SK-N-SH treated with all-trans-retinoic acid at 6 μM for 48 hours (cell line): ENCODE measurements around the gene SHANK3.

Experiments used
- ATAC-seq: fragments of 200-7000 bp; cut with Tn5 transposase; 3 replicates; pipeline ENCODE4 v1.9.1; 2020; ENCODE audit warnings: mild to moderate bottlenecking, moderate library complexity
- ARNTL ChIP-seq: fragments of 450-650 bp; formaldehyde crosslinking; IDR thresholded peaks from 2 replicates; pipeline ENCODE4 v1.5.0; 2020; ENCODE audit warnings: low read depth, mild to moderate bottlenecking, moderate library complexity, borderline replicate concordance
- BACH2 ChIP-seq: fragments of 250-450 bp; sonication (Bioruptor Pico); IDR thresholded peaks from 2 replicates; pipeline ENCODE4 v1.9.0; 2021; ENCODE audit warnings: mild to moderate bottlenecking, borderline replicate concordance
- RARB ChIP-seq: fragments of 250-450 bp; sonication (Bioruptor Pico); IDR thresholded peaks from 2 replicates; pipeline ENCODE4 v1.8.0; 2021; ENCODE audit warnings: mild to moderate bottlenecking, moderate library complexity
- SNAI2 ChIP-seq: fragments of 250-450 bp; sonication (Bioruptor Pico); IDR thresholded peaks from 2 replicates; pipeline ENCODE4 v1.5.0; 2020; ENCODE audit warnings: mild to moderate bottlenecking, moderate library complexity
- TCF4 ChIP-seq: fragments of 250-450 bp; sonication (Bioruptor Pico); IDR thresholded peaks from 2 replicates; pipeline ENCODE4 v1.8.0; 2021; ENCODE audit warnings: mild to moderate bottlenecking, moderate library complexity, borderline replicate concordance
- ZC3H10 ChIP-seq: fragments of 250-450 bp; sonication (Bioruptor Pico); IDR thresholded peaks from 2 replicates; pipeline ENCODE4 v1.5.1; 2021; ENCODE audit warnings: mild to moderate bottlenecking, moderate library complexity
- ZFP30 ChIP-seq: fragments of 450-650 bp; formaldehyde crosslinking; IDR thresholded peaks from 2 replicates; pipeline ENCODE4 v1.5.0; 2022; ENCODE audit warnings: mild to moderate bottlenecking, moderate library complexity
- ZNF70 ChIP-seq: fragments of 450-650 bp; formaldehyde crosslinking; IDR thresholded peaks from 2 replicates; pipeline ENCODE4 v1.5.0; 2020; ENCODE audit warnings: mild to moderate bottlenecking, moderate library complexity
- ZNF8 ChIP-seq: fragments of 450-650 bp; formaldehyde crosslinking; IDR thresholded peaks from 2 replicates; pipeline ENCODE4 v1.5.0; 2020; ENCODE audit warnings: mild to moderate bottlenecking, moderate library complexity
- TF ChIP-seq, protein P1 (sequence below): fragments of 250-450 bp; sonication (Bioruptor Pico); IDR thresholded peaks from 2 replicates; pipeline ENCODE4 v1.8.0; 2021; ENCODE audit warnings: low read depth, mild to moderate bottlenecking, moderate library complexity, borderline replicate concordance
- TF ChIP-seq, protein P2 (sequence below): fragments of 250-450 bp; sonication (Bioruptor Pico); IDR thresholded peaks from 2 replicates; pipeline ENCODE4 v1.5.0; 2020; ENCODE audit warnings: mild to moderate bottlenecking, moderate library complexity
- TF ChIP-seq, protein P3 (sequence below): fragments of 250-450 bp; sonication (Bioruptor Pico); IDR thresholded peaks from 2 replicates; pipeline ENCODE4 v1.5.1; 2020; ENCODE audit warnings: low read depth, mild to moderate bottlenecking, moderate library complexity
- TF ChIP-seq, protein P4 (sequence below): fragments of 250-450 bp; sonication (Bioruptor Pico); IDR thresholded peaks from 2 replicates; pipeline ENCODE4 v1.5.1; 2021; ENCODE audit warnings: mild to moderate bottlenecking, moderate library complexity
- TF ChIP-seq, protein P5 (sequence below): fragments of 250-450 bp; sonication (Bioruptor Pico); IDR thresholded peaks from 2 replicates; pipeline ENCODE4 v1.8.0; 2020; ENCODE audit warnings: mild to moderate bottlenecking, moderate library complexity, borderline replicate concordance

The SHANK3 gene

DNA sequence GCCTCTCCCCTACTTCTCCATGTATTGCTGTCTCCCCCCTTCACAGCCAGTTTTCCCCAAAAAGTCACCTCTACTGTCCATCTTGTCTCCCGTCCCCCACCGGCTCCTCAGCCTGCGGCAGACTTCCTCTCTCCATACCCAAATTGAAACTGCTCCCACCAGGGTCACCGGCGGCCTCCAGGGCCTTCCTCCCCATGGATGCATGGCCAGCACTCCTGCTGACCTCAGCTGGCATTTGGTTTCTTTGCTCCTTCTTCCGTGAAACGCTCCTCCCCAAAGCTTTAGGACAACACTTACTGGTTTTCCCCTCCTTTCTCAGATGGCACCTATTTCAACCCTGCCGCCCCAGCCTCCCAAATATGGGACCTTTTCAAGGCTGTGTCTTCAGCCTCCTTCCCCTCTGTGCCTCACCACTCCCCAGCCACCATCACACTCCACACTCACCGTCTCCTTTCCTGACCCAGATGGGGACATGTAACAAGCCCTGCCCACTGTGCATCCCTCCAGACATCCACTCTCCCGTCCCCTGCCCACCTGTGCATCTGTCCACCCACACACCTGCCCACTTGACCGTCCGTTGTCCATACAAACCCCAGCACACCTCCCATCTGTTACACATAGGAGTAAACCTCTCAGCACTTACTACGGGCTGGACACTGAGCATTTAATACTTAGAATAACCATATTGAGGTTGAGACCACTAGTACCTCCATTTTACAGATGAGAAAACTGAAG is 43.8 kb downstream of the SHANK3 start:
- no peak for ATAC-seq
- TF ChIP-seq ZFP30 (CRISPR knock-in tag) = no peak
- TF ChIP-seq ZNF8 = no peak
- no peak for TF ChIP-seq RARB (CRISPR knock-in tag)
- TF ChIP-seq, protein P1, sequence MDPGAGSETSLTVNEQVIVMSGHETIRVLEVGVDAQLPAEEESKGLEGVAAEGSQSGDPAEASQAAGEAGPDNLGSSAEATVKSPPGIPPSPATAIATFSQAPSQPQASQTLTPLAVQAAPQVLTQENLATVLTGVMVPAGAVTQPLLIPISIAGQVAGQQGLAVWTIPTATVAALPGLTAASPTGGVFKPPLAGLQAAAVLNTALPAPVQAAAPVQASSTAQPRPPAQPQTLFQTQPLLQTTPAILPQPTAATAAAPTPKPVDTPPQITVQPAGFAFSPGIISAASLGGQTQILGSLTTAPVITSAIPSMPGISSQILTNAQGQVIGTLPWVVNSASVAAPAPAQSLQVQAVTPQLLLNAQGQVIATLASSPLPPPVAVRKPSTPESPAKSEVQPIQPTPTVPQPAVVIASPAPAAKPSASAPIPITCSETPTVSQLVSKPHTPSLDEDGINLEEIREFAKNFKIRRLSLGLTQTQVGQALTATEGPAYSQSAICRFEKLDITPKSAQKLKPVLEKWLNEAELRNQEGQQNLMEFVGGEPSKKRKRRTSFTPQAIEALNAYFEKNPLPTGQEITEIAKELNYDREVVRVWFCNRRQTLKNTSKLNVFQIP (CRISPR knock-in tag) = no peak
- TF ChIP-seq, protein P2, sequence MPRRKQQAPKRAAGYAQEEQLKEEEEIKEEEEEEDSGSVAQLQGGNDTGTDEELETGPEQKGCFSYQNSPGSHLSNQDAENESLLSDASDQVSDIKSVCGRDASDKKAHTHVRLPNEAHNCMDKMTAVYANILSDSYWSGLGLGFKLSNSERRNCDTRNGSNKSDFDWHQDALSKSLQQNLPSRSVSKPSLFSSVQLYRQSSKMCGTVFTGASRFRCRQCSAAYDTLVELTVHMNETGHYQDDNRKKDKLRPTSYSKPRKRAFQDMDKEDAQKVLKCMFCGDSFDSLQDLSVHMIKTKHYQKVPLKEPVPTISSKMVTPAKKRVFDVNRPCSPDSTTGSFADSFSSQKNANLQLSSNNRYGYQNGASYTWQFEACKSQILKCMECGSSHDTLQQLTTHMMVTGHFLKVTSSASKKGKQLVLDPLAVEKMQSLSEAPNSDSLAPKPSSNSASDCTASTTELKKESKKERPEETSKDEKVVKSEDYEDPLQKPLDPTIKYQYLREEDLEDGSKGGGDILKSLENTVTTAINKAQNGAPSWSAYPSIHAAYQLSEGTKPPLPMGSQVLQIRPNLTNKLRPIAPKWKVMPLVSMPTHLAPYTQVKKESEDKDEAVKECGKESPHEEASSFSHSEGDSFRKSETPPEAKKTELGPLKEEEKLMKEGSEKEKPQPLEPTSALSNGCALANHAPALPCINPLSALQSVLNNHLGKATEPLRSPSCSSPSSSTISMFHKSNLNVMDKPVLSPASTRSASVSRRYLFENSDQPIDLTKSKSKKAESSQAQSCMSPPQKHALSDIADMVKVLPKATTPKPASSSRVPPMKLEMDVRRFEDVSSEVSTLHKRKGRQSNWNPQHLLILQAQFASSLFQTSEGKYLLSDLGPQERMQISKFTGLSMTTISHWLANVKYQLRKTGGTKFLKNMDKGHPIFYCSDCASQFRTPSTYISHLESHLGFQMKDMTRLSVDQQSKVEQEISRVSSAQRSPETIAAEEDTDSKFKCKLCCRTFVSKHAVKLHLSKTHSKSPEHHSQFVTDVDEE (CRISPR knock-in tag) = no peak
- no peak for TF ChIP-seq SNAI2 (CRISPR knock-in tag)
- TF ChIP-seq, protein P3, sequence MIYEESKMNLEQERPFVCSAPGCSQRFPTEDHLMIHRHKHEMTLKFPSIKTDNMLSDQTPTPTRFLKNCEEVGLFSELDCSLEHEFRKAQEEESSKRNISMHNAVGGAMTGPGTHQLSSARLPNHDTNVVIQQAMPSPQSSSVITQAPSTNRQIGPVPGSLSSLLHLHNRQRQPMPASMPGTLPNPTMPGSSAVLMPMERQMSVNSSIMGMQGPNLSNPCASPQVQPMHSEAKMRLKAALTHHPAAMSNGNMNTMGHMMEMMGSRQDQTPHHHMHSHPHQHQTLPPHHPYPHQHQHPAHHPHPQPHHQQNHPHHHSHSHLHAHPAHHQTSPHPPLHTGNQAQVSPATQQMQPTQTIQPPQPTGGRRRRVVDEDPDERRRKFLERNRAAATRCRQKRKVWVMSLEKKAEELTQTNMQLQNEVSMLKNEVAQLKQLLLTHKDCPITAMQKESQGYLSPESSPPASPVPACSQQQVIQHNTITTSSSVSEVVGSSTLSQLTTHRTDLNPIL (CRISPR knock-in tag) = no peak
- TF ChIP-seq ZNF70 (CRISPR knock-in tag) = no peak
- no peak for TF ChIP-seq ARNTL (CRISPR knock-in tag)
- no peak for TF ChIP-seq TCF4 (CRISPR knock-in tag)
- TF ChIP-seq, protein P4, sequence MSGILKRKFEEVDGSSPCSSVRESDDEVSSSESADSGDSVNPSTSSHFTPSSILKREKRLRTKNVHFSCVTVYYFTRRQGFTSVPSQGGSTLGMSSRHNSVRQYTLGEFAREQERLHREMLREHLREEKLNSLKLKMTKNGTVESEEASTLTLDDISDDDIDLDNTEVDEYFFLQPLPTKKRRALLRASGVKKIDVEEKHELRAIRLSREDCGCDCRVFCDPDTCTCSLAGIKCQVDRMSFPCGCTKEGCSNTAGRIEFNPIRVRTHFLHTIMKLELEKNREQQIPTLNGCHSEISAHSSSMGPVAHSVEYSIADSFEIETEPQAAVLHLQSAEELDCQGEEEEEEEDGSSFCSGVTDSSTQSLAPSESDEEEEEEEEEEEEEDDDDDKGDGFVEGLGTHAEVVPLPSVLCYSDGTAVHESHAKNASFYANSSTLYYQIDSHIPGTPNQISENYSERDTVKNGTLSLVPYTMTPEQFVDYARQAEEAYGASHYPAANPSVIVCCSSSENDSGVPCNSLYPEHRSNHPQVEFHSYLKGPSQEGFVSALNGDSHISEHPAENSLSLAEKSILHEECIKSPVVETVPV (CRISPR knock-in tag) = no peak

DNA sequence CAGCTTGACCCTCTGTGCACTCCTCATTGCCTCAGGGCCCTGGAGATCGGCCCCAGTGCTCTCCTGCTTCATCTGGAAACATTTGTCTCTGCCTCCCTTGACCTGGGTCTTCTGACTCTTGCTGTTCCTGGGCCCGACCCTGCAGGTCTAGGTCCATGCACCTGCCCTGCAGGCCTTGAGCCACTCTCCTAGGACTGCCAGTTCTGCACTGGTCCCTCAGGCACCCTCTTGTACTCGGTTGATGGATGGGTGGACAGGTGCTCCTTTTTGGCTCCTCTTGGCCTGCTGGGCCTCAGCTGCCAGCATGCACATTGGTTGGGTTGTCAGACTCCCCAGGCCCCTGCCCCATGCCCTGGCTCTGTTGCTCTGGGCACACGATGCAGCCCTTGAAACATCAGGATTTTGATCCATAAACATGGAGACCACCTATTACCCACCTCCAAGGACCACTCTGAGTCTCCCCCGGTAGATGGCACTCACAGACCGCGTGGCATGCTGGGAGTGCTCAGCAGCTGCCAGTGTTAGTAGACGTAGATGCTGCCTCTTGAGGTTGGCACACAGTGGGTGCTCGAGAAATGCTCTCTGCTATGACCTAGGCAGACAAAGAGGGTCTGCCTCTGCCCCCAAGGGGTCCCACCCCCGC is 45.2 kb downstream of the SHANK3 start:
- TF ChIP-seq ARNTL (CRISPR knock-in tag) = no peak
- no peak for TF ChIP-seq ZC3H10 (CRISPR knock-in tag)
- TF ChIP-seq, protein P2 (CRISPR knock-in tag) = no peak
- no peak for ATAC-seq

DNA sequence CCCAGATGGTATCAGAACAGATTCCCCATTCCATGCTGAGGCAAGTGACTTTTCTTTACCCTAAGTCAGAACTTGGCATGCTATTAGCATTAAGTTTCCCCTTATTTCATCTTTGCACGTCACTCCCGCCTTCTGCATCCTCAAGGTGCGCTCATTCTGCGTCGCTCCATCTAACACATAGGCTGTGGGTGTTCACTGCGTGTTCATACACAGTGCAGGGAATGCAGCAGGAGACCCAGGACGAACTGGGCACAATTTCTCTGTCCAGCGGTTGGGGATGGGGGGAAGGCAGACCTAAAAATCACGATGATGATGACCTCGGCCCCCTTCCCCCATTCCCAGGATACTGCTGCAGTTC is 45.7 kb downstream of the SHANK3 start:
- TF ChIP-seq, protein P5, sequence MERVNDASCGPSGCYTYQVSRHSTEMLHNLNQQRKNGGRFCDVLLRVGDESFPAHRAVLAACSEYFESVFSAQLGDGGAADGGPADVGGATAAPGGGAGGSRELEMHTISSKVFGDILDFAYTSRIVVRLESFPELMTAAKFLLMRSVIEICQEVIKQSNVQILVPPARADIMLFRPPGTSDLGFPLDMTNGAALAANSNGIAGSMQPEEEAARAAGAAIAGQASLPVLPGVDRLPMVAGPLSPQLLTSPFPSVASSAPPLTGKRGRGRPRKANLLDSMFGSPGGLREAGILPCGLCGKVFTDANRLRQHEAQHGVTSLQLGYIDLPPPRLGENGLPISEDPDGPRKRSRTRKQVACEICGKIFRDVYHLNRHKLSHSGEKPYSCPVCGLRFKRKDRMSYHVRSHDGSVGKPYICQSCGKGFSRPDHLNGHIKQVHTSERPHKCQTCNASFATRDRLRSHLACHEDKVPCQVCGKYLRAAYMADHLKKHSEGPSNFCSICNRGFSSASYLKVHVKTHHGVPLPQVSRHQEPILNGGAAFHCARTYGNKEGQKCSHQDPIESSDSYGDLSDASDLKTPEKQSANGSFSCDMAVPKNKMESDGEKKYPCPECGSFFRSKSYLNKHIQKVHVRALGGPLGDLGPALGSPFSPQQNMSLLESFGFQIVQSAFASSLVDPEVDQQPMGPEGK = no peak
- TF ChIP-seq ZC3H10 (CRISPR knock-in tag) (no peak), ZFP30 (CRISPR knock-in tag) (no peak), BACH2 (CRISPR knock-in tag) (no peak), RARB (CRISPR knock-in tag) (no peak)
- TF ChIP-seq, protein P1 (CRISPR knock-in tag) = no peak
- TF ChIP-seq, protein P4 (CRISPR knock-in tag) = no peak
- ATAC-seq = no peak
